HCT116 (cell line): ENCODE data around the gene BSG.

Source experiments
- CEBPB ChIP-seq: IDR thresholded peaks from 2 replicates; pipeline ENCODE4 v1.6.1; 2012; ENCODE audit warnings: low read depth
- CTCF ChIP-seq, 3 experiments: fragments of 200-600 bp in 1 of 3; sonication (generic) in 1 of 3; IDR thresholded peaks in 2 of 3; conservative IDR thresholded peaks in 1 of 3; 2 replicates each; pipeline ENCODE4 v1.5.1; 2012 to 2017; ENCODE audit warnings: low read depth in 2 of 3, low read length in 2 of 3, antibody characterized with exemption in 1 of 3, borderline replicate concordance in 1 of 3, control low read depth in 1 of 3, mild to moderate bottlenecking in 1 of 3, mixed read lengths in 1 of 3, mixed run types in 1 of 3, moderate library complexity in 1 of 3; ENCODE audit not compliant: insufficient read depth in 1 of 3
- EZH2 ChIP-seq: fragments of 200-600 bp; sonication (generic); IDR thresholded peaks from 2 replicates; pipeline ENCODE4 v1.6.1; 2017; ENCODE audit warnings: antibody characterized with exemption, mixed run types
- EZH2phosphoT487 ChIP-seq: fragments of 200-600 bp; IDR thresholded peaks from 2 replicates; pipeline ENCODE4 v1.6.1; 2018; ENCODE audit warnings: antibody characterized with exemption, borderline replicate concordance
- FOSL1 ChIP-seq: IDR thresholded peaks from 2 replicates; pipeline ENCODE4 v1.6.1; 2012; ENCODE audit warnings: low read depth
- MAX ChIP-seq: IDR thresholded peaks from 2 replicates; pipeline ENCODE4 v1.6.1; 2012
- POLR2A ChIP-seq: IDR thresholded peaks from 2 replicates; pipeline ENCODE4 v1.7.0; 2011; ENCODE audit warnings: borderline replicate concordance; ENCODE audit not compliant: insufficient read depth, insufficient read length; ENCODE audit errors: extremely low read depth
- POLR2AphosphoS5 ChIP-seq: IDR thresholded peaks from 2 replicates; pipeline ENCODE4 v1.6.1; 2011; ENCODE audit warnings: mild to moderate bottlenecking, low read depth, low read length, moderate library complexity
- RAD21 ChIP-seq: IDR thresholded peaks from 2 replicates; pipeline ENCODE4 v1.6.1; 2012; ENCODE audit warnings: low read depth, mild to moderate bottlenecking
- SIN3A ChIP-seq: IDR thresholded peaks from 2 replicates; pipeline ENCODE4 v1.6.1; 2012; ENCODE audit warnings: low read depth
- SRF ChIP-seq: IDR thresholded peaks from 2 replicates; pipeline ENCODE4 v1.6.1; 2012; ENCODE audit warnings: low read depth
- TCF7L2 ChIP-seq: IDR thresholded peaks from 2 replicates; pipeline ENCODE4 v1.7.0; 2011; ENCODE audit warnings: borderline replicate concordance, inconsistent platforms; ENCODE audit not compliant: insufficient read depth, insufficient read length; ENCODE audit errors: extremely low read depth
- ZFX ChIP-seq: fragments of 450-650 bp; IDR thresholded peaks from 2 replicates; pipeline ENCODE4 v1.6.1; 2017

- no peak for TF ChIP-seq CTCF (IDR thresholded peaks at IDR 0.05 in 2 of 3, conservative IDR thresholded peaks at IDR 0.05 in 1 of 3; ENCODE audit: borderline replicate concordance in 1 of 3, insufficient read depth in 1 of 3, low read depth in 2 of 3, low read length in 2 of 3)
- TF ChIP-seq SRF: no peak
- TF ChIP-seq ZFX: no peak
- no peak for TF ChIP-seq SIN3A
- TF ChIP-seq POLR2A: no peak
- TF ChIP-seq EZH2phosphoT487: no peak
- no peak for TF ChIP-seq CEBPB
- no peak for TF ChIP-seq FOSL1
- TF ChIP-seq EZH2: no peak
- TF ChIP-seq POLR2AphosphoS5: no peak
- no peak for TF ChIP-seq MAX
- no peak for TF ChIP-seq RAD21
- TF ChIP-seq TCF7L2: no peak
Observed at GRCh38 chr19:525857-526419, 46.5 kb upstream of the BSG start.
